ENCODE data around the gene KCNJ5.

GRCh38 chr11:128906185-128907050 lies 15.3 kb downstream of the KCNJ5 start:
- TF ChIP-seq, protein P1, sequence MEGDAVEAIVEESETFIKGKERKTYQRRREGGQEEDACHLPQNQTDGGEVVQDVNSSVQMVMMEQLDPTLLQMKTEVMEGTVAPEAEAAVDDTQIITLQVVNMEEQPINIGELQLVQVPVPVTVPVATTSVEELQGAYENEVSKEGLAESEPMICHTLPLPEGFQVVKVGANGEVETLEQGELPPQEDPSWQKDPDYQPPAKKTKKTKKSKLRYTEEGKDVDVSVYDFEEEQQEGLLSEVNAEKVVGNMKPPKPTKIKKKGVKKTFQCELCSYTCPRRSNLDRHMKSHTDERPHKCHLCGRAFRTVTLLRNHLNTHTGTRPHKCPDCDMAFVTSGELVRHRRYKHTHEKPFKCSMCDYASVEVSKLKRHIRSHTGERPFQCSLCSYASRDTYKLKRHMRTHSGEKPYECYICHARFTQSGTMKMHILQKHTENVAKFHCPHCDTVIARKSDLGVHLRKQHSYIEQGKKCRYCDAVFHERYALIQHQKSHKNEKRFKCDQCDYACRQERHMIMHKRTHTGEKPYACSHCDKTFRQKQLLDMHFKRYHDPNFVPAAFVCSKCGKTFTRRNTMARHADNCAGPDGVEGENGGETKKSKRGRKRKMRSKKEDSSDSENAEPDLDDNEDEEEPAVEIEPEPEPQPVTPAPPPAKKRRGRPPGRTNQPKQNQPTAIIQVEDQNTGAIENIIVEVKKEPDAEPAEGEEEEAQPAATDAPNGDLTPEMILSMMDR (IDR thresholded peaks at IDR 0.05) = no peak
- TF ChIP-seq POLR2A (IDR thresholded peaks at IDR 0.05) = peak in 1 of 3 donors; percentile 28
